H9 (cell line): ENCODE results near the gene CEP112. TPM values are rescaled to one million over a fixed set of nuclear protein-coding genes. Genes with fewer than 3 reads are reported as not detected.

Experiments used
- DNase-seq: peaks from one replicate; pipeline ENCODE4 v3.0.0-alpha.2; 2017
- H2AFZ ChIP-seq: one replicate; pipeline ENCODE4 v1.6.1; 2013; ENCODE audit warnings: mild to moderate bottlenecking, low read length, control low read depth, moderate library complexity
- H2AK5ac ChIP-seq: 2 replicates; pipeline ENCODE4 v1.6.1; 2013; ENCODE audit warnings: low read length, control low read depth, mixed read lengths; ENCODE audit not compliant: insufficient read length
- H2BK120ac ChIP-seq: one replicate; pipeline ENCODE4 v1.6.1; 2013; ENCODE audit warnings: low read depth, mild to moderate bottlenecking, low read length, control low read depth, inconsistent platforms; ENCODE audit not compliant: poor library complexity, severe bottlenecking
- H2BK12ac ChIP-seq: 2 replicates; pipeline ENCODE4 v1.6.1; 2013; ENCODE audit warnings: low read length, control low read depth, mixed read lengths, low read depth; ENCODE audit not compliant: insufficient read length
- H2BK15ac ChIP-seq: 2 replicates; pipeline ENCODE4 v1.6.1; 2013; ENCODE audit warnings: low read depth, low read length, control low read depth
- H2BK20ac ChIP-seq: one replicate; pipeline ENCODE4 v1.6.1; 2013; ENCODE audit warnings: low read depth, mild to moderate bottlenecking, low read length, control low read depth, inconsistent platforms; ENCODE audit not compliant: poor library complexity, severe bottlenecking
- H2BK5ac ChIP-seq: 2 replicates; pipeline ENCODE4 v1.6.1; 2013; ENCODE audit warnings: low read length, control low read depth, mixed read lengths; ENCODE audit not compliant: insufficient read length
- H3K14ac ChIP-seq: 2 replicates; pipeline ENCODE4 v1.6.1; 2013; ENCODE audit warnings: low read length, control low read depth; ENCODE audit not compliant: insufficient read depth
- H3K18ac ChIP-seq: 2 replicates; pipeline ENCODE4 v1.6.1; 2013; ENCODE audit warnings: low read depth, mild to moderate bottlenecking, mixed read lengths, low read length, control low read depth; ENCODE audit not compliant: insufficient read length
- H3K23ac ChIP-seq: 2 replicates; pipeline ENCODE4 v1.6.1; 2013; ENCODE audit warnings: low read length, control low read depth, mixed read lengths, low read depth; ENCODE audit not compliant: insufficient read length
- H3K23me2 ChIP-seq: 2 replicates; pipeline ENCODE4 v1.6.1; 2013; ENCODE audit warnings: low read depth, mild to moderate bottlenecking, mixed read lengths, low read length, control low read depth; ENCODE audit not compliant: insufficient read length, poor library complexity, severe bottlenecking
- H3K27ac ChIP-seq: 2 replicates; pipeline ENCODE4 v1.5.1; 2013; ENCODE audit warnings: low read length, control low read depth, mixed read lengths, low read depth; ENCODE audit not compliant: insufficient read length
- H3K27me3 ChIP-seq: 2 replicates; pipeline ENCODE4 v1.6.1; 2013; ENCODE audit warnings: low read length, control low read depth, inconsistent platforms; ENCODE audit not compliant: insufficient read depth
- H3K4ac ChIP-seq: 2 replicates; pipeline ENCODE4 v1.6.1; 2013; ENCODE audit warnings: low read depth, mild to moderate bottlenecking, control low read depth, inconsistent platforms, low read length, moderate library complexity
- H3K4me1 ChIP-seq: 2 replicates; pipeline ENCODE4 v1.6.1; 2013; ENCODE audit warnings: low read length, control low read depth, inconsistent platforms; ENCODE audit not compliant: insufficient read depth
- H3K4me2 ChIP-seq: 2 replicates; pipeline ENCODE4 v1.6.1; 2013; ENCODE audit warnings: low read length, control low read depth, mixed read lengths; ENCODE audit not compliant: insufficient read length, insufficient read depth
- H3K56ac ChIP-seq: 2 replicates; pipeline ENCODE4 v1.6.1; 2013; ENCODE audit warnings: low read depth, mild to moderate bottlenecking, mixed read lengths, low read length, control low read depth; ENCODE audit not compliant: insufficient read length
- H3K79me1 ChIP-seq: 2 replicates; pipeline ENCODE4 v1.6.1; 2013; ENCODE audit warnings: low read depth, mild to moderate bottlenecking, moderate library complexity, low read length, control low read depth, inconsistent platforms; ENCODE audit not compliant: insufficient read depth, poor library complexity, severe bottlenecking
- H3K79me2 ChIP-seq: 2 replicates; pipeline ENCODE4 v1.6.1; 2013; ENCODE audit warnings: low read length, control low read depth, inconsistent platforms; ENCODE audit not compliant: insufficient read depth
- H3K9ac ChIP-seq: 2 replicates; pipeline ENCODE4 v1.6.1; 2013; ENCODE audit warnings: low read length, control low read depth, mixed read lengths; ENCODE audit not compliant: insufficient read length; ENCODE audit errors: extremely low read depth
- H3K9me3 ChIP-seq: one replicate; pipeline ENCODE4 v1.6.1; 2013; ENCODE audit warnings: low read depth, low read length, inconsistent platforms; ENCODE audit not compliant: control insufficient read depth
- H3T11ph ChIP-seq: one replicate; pipeline ENCODE4 v1.6.1; 2013; ENCODE audit warnings: mild to moderate bottlenecking, low read length, control low read depth, inconsistent platforms
- H4K20me1 ChIP-seq: one replicate; pipeline ENCODE4 v1.6.1; 2013; ENCODE audit not compliant: control insufficient read depth, insufficient read length, insufficient read depth
- H4K5ac ChIP-seq: 2 replicates; pipeline ENCODE4 v1.6.1; 2013; ENCODE audit warnings: low read depth, mild to moderate bottlenecking, mixed read lengths, low read length, control low read depth; ENCODE audit not compliant: insufficient read length
- H4K8ac ChIP-seq: replicated peaks from 2 replicates; pipeline ENCODE4 v1.6.1; 2013; ENCODE audit warnings: low read length, control low read depth, mixed read lengths, low read depth; ENCODE audit not compliant: insufficient read length
- H4K91ac ChIP-seq: 2 replicates; pipeline ENCODE4 v1.6.1; 2013; ENCODE audit warnings: low read depth, mild to moderate bottlenecking, moderate library complexity, mixed read lengths, low read length, control low read depth; ENCODE audit not compliant: insufficient read length
- H3K27ac Mint-ChIP-seq, 3 experiments: 2 replicates in 2 of 3; 3 replicates in 1 of 3; pipeline ENCODE4 v1.8.0; 2020 to 2021; ENCODE audit warnings: mixed read lengths in 3 of 3, mild to moderate bottlenecking in 1 of 3, moderate library complexity in 1 of 3
- H3K27me3 Mint-ChIP-seq: 2 replicates; pipeline ENCODE4 v1.8.0; 2021; ENCODE audit warnings: low read depth, mild to moderate bottlenecking, moderate library complexity, mixed read lengths
- H3K36me3 Mint-ChIP-seq, 3 experiments: 2 replicates in 2 of 3; 3 replicates in 1 of 3; pipeline ENCODE4 v1.8.0; 2020 to 2021; ENCODE audit warnings: low read depth in 3 of 3, mixed read lengths in 3 of 3; ENCODE audit not compliant: insufficient read depth in 1 of 3
- H3K4me1 Mint-ChIP-seq, 2 experiments: 2 replicates each; pipeline ENCODE4 v1.8.0; 2020; ENCODE audit warnings: mixed read lengths in 2 of 2
- H3K4me3 Mint-ChIP-seq, 2 experiments: 2 replicates in 1 of 2; 3 replicates in 1 of 2; pipeline ENCODE4 v1.8.0; 2020 to 2021; ENCODE audit warnings: mild to moderate bottlenecking in 2 of 2, mixed read lengths in 2 of 2, moderate library complexity in 1 of 2
- H3K9me3 Mint-ChIP-seq, 2 experiments: 2 replicates in 1 of 2; 3 replicates in 1 of 2; pipeline ENCODE4 v1.8.0; 2020; ENCODE audit warnings: mild to moderate bottlenecking in 2 of 2, mixed read lengths in 2 of 2, moderate library complexity in 1 of 2
- CTCF ChIP-seq: fragments of 200-600 bp; sonication (generic); conservative IDR thresholded peaks from 3 replicates; pipeline ENCODE4 v1.8.0; 2021; ENCODE audit warnings: antibody characterized with exemption, mild to moderate bottlenecking
- WGBS: extraction: QIAGEN DNeasy Blood & Tissue Kit; methylation state at CpG from one replicate; pipeline ENCODE4 v1.1.7; 2013; ENCODE audit warnings: missing lambda C conversion rate, low lambda C conversion rate, mixed read lengths; ENCODE audit not compliant: insufficient read length; ENCODE audit errors: extremely low coverage; 5-methylcytosine and 5-hydroxymethylcytosine counted together
- total RNA-seq: library from RNA; stranded (reverse); gene quantifications from 2 replicates; pipeline ENCODE4 v1.2.1, GENCODE V29; 2021

CEP112 gene
- total RNA-seq, 1 experiment from 2014 or later: 5.4 TPM

DNA sequence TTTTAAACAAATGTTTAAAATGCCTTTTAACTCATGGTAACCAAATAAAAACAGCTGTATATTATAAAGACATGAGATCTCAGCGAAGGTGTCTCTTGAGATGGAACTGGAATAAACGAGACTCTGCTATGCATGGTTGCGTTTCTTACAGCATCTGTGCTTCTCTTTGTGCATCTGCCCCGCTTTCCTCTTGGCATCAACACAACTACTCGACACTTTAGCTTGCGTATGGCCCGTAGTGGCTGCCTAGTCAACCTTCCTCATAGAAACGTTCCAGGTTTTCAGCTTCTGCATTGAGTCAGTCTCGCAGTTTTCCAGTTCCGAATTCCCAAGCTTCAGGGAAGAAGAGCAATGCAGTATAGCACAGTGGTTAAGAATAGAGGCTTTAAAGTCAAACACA lies 214.9 kb downstream of the CEP112 start:
- Histone ChIP-seq H2BK15ac (no peak overlapping the region), H2BK5ac (no peak overlapping the region), H3K23me2 (no peaks in the 10 kb centered on the region), H3K18ac (no peak overlapping the region), H3K23ac (no peak overlapping the region), H2BK120ac (no peak overlapping the region), H3K4ac (no peak overlapping the region), H3K9me3 (no peaks in the 10 kb centered on the region), H3K14ac (no peak overlapping the region), H4K8ac (no peak overlapping the region), H3K79me1 (no peaks in the 10 kb centered on the region), H2BK12ac (no peak overlapping the region), H3K27me3 (no peaks in the 10 kb centered on the region), H2AFZ (no peak overlapping the region), H3K79me2 (no peaks in the 10 kb centered on the region), H3K56ac (no peak overlapping the region), H3K4me1 (no peaks in the 10 kb centered on the region), H3K4me2 (no peak overlapping the region), H3T11ph (no peak overlapping the region), H4K91ac (no peak overlapping the region), H3K27ac (no peak overlapping the region), H2BK20ac (no peak overlapping the region), H2AK5ac (no peak overlapping the region), H4K5ac (no peak overlapping the region), H4K20me1 (no peaks in the 10 kb centered on the region), H3K9ac (no peak overlapping the region)
- H3K4me1 Mint-ChIP-seq: peaks cover 5 to 6% of the 10 kb centered on the region in 2 experiments
- no peak for DNase-seq
- no CpG with 5 or more reads among the region's 10 CpGs for WGBS
- no peaks in the 10 kb centered on the region; a peak in 1 of 7 replicates for H3K36me3 Mint-ChIP-seq
- H3K4me3 Mint-ChIP-seq: no peak overlapping the region
- no peak for TF ChIP-seq CTCF
- H3K9me3 Mint-ChIP-seq: no peaks in the 10 kb centered on the region
- H3K27ac Mint-ChIP-seq: no peak overlapping the region
- H3K27me3 Mint-ChIP-seq: no peaks in the 10 kb centered on the region
